Putamen (tissue), 1 donor: Measurements from ENCODE around the gene SCD.

Source experiments
- DNase-seq: peaks from one replicate; pipeline ENCODE4 v3.0.0-alpha.2; 2016; ENCODE audit warnings: low spot score

Gene SCD

GRCh38 chr10:100340948-100341847, 5.8 kb upstream of the SCD start:
- DNase-seq, result peak; percentile 92

GRCh38 chr10:100341953-100342626, 4.9 kb upstream of the SCD start:
- DNase-seq, result no peak

GRCh38 chr10:100342627-100342972, 4.4 kb upstream of the SCD start:
- DNase-seq, result no peak

- no peak for DNase-seq
Measured at GRCh38 chr10:100344241-100344788, 2.7 kb upstream of the SCD start.

- no peak for DNase-seq
Measured at GRCh38 chr10:100345570-100346330, 1.3 kb upstream of the SCD start.

GRCh38 chr10:100346351-100346764, 675 bp upstream of the SCD start:
- DNase-seq, result peak; percentile 84

- DNase-seq, result no peak
Measured at GRCh38 chr10:100347568-100348195, 649 bp downstream of the SCD start.

- no peak for DNase-seq
Measured at GRCh38 chr10:100348389-100348927, 1.4 kb downstream of the SCD start.

- no peak for DNase-seq
Measured at GRCh38 chr10:100349087-100349486, 2.1 kb downstream of the SCD start.

- no peak for DNase-seq
Measured at GRCh38 chr10:100349672-100350071, 2.6 kb downstream of the SCD start.

GRCh38 chr10:100350914-100351485, 4.0 kb downstream of the SCD start:
- no peak for DNase-seq

GRCh38 chr10:100353770-100354485, 6.9 kb downstream of the SCD start:
- DNase-seq, result no peak

GRCh38 chr10:100355086-100355485, 8.1 kb downstream of the SCD start:
- DNase-seq, result no peak

- no peak for DNase-seq
Measured at GRCh38 chr10:100356067-100357017, 9.3 kb downstream of the SCD start.

GRCh38 chr10:100357059-100357858, 10.2 kb downstream of the SCD start:
- no peak for DNase-seq

- DNase-seq, result no peak
Measured at GRCh38 chr10:100359030-100359432, 12.0 kb downstream of the SCD start.

GRCh38 chr10:100359529-100360150, 12.6 kb downstream of the SCD start:
- DNase-seq, result no peak

- DNase-seq, result no peak
Measured at GRCh38 chr10:100360234-100360633, 13.2 kb downstream of the SCD start.
